GM18867 (cell line): ENCODE measurements around the gene OR56B1.

ENCODE experiments used
- ATAC-seq: cut with Tn5 transposase; IDR thresholded peaks from one replicate; pipeline ENCODE4 v1.9.1; 2021; ENCODE audit warnings: mild to moderate bottlenecking, moderate library complexity; ENCODE audit not compliant: unreplicated experiment

OR56B1 gene

GRCh38 chr11:5726351-5726750, 9.9 kb upstream of the OR56B1 start:
- ATAC-seq: no peak

GRCh38 chr11:5727691-5728090, 8.6 kb upstream of the OR56B1 start:
- ATAC-seq: no peak

GRCh38 chr11:5737091-5737490, 843 bp downstream of the OR56B1 start:
- ATAC-seq: no peak

- ATAC-seq: no peak
Observed at GRCh38 chr11:5737670-5738392, 1.6 kb downstream of the OR56B1 start.

- no peak for ATAC-seq
Observed at GRCh38 chr11:5738431-5738830, 2.2 kb downstream of the OR56B1 start.

DNA sequence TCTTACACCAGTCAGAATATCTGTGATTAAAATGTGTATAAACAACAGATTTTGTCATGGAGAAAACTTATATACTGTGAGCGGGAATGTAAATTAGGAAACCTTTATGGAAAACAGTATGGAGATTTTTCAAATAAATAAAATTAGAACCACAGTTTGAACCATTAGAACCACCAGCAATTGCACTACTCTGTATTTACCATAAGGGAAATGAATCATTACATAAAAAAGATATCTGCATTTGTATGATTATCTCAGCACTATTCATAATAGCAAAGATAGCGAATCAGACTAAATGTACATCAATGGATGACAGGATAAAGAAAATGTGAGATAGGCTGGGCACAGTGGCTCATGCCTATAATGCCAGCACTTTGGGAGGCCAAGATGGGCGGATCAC, 10.4 kb downstream of the OR56B1 start:
- no peak for ATAC-seq

DNA sequence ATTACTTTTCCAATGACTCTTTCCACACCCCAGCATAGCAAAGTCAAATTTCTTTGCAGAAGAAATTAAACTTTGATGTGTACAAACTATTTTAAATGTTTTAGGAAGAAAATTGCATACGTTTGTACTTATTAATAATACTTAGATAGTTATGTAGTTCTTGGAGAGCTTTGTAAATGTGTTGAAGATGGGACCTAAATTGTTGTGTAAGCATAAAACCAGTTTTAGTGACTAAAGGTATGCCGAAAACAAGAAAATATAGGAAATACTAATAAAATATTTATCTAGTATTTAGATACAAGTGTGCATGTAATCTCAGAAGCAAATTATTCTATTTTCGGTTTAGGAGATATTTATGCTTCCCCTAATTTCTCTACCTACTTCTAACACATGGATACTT, 13.6 kb downstream of the OR56B1 start:
- no peak for ATAC-seq

DNA sequence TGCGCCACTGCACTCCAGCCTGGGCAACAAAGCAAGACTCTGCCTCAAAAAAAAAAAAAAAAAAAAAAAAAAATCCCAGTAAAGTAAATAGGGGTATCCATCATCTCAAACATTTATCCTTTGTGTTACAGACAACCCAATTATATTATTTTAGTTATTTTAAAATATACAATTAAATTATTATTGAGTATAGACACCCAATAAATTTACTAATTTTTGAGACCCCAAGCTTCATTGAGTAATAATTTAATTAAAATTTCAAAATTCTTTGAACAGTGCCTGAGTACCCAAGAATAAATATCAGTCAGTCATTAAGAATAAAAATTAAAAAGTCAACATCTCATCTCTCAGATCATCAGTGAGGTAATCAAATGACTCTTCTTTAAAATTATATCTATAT, 17.7 kb downstream of the OR56B1 start, which contains the start of gene OR52N4:
Gene OR52N4 (plus strand): TSS at position 301 of the 400 bp plus-strand sequence. CDS start 498 bp downstream, outside the sequence.
- no peak for ATAC-seq

DNA sequence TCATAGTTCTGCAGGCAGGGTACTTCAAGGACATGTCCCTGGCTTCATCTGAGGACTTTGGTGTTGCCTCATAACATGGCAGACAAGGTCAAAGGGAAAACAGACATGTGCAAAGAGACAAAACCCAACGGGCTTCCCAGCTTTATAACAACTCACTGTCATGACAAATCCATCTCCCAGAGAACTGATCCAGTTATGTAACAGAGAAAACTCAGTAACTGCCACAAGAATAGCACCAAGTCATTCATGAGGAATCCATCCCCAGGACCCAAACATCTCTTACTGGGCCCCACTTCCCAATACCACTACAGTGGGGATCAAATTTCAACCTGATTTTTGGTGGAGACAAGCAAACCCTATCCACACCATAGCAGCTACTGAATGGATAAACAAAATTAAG, 30.8 kb downstream of the OR56B1 start:
- ATAC-seq: no peak

DNA sequence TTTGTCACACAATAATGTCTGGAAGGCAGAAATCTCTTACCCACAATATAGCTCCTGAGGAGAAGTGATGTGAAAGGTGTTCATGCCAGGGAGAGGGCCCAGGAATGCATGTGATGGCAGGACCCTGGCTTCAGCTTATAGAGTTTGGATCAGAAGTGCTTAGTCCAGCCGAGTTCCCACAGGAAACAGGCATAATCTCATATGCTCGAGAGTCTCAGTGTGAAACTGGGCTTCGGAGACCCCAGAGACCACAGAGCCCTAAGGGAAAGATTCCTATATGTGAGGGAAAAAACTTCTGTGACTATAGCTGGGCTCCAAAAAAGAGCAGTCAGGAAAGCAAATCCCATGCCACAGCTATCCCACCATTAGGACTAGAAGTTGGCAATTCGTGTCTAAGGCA, 47.0 kb downstream of the OR56B1 start, which contains the start of gene OR52N5:
Gene OR52N5 (minus strand): TSS at position 101 of the 400 bp plus-strand sequence. CDS start 4,721 bp downstream, outside the sequence.
- ATAC-seq: no peak
